Colonic mucosa (tissue), 4 donors: ENCODE data around the gene PLXDC2. TPM values are rescaled to one million over a fixed set of nuclear protein-coding genes. Genes with fewer than 3 reads are reported as not detected.

Experiments used
- DNase-seq: peaks from one replicate; pipeline ENCODE4 v3.0.0-alpha.2; 2020
- H3K27ac ChIP-seq: fragments of 200-600 bp; one replicate; pipeline ENCODE4 v1.8.0; 2021
- H3K27me3 ChIP-seq: fragments of 200-600 bp; one replicate; pipeline ENCODE4 v1.8.0; 2021
- H3K36me3 ChIP-seq: fragments of 200-600 bp; one replicate; pipeline ENCODE4 v1.8.0; 2021
- H3K4me1 ChIP-seq: fragments of 200-600 bp; one replicate; pipeline ENCODE4 v1.8.0; 2021; ENCODE audit warnings: mild to moderate bottlenecking
- H3K4me3 ChIP-seq: fragments of 200-600 bp; one replicate; pipeline ENCODE4 v1.8.0; 2021
- H3K9ac ChIP-seq, 2 donors: one replicate each; pipeline ENCODE4 v1.7.0; 2013; ENCODE audit warnings: control low read depth in 2 of 2, low read depth in 2 of 2, low read length in 2 of 2
- H3K9me3 ChIP-seq: fragments of 200-600 bp; one replicate; pipeline ENCODE4 v1.8.0; 2021
- CTCF ChIP-seq: fragments of 200-600 bp; IDR thresholded peaks from one replicate; pipeline ENCODE4 v1.8.0; 2022; ENCODE audit warnings: antibody characterized with exemption, mild to moderate bottlenecking
- intact Hi-C: fragments of 100-400 bp; cut with DNase I; formaldehyde crosslinking; loops from one replicate; pipeline ENCODE4 v1.14.1; 2022
- total RNA-seq, 2 donors: library from RNA; stranded (reverse); fragmentation: NEBNext Ultra II Directional in 1 of 2; extraction: Animal tissue kit (Norgen Biotek cat#: 25700) in 1 of 2; gene quantifications; one replicate each; pipeline ENCODE4 v1.2.1, GENCODE V29; 2021
- donor health status: healthy.
- donor health status: DM: no; HTN: no; CAD: no.
- donor health status: DM: no; HTN: no; CAD: no.

Gene PLXDC2
- total RNA-seq, 2 donors from 2014 or later, result 12.5 to 22.4 TPM

DNA sequence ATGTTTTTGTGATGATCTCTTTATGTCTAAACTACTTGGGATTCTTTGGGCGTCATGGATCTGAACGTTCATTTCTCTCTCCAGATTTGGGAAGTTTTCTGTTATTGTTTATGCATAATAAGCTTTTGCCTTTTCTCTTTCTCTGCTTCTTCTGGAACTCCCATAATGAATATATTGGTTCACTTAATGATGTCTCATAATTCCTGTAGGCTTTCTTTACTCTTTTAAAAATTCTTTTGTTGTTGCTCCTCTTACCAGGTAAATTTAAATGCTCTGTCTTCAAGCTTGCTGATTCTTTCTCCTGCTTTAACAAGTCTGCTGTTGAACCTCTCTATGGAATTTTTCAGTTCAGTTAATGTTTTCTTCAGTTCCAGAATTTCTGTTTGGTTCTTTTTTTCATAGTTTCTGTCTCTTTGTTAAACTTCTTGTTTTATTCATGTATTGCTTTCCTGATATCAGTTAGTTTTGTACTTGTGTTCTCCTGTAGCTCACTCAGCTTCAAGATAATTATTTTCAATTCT is 317.5 kb downstream of the PLXDC2 start:
- TF ChIP-seq CTCF, result no peak

DNA sequence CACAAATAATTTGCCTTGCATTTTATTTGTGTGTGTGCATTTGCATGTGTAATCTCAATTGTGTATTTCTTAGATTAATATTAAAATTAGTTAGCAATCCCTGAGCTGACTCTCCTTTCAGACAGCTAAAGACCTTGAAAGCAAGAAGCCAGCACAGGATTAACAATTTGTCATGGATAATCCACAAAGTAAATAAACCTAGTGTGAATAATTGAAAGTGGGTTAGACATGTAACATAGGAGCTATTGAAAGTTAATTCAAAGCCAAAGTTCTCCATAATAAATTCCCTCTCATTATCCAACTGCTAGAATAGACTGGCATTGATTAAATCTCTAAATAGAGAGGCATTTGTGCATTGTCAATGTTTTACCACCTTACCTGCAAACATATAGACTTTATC is 326.1 kb downstream of the PLXDC2 start:
- Histone ChIP-seq H3K27me3 (no peaks in the 10 kb centered on the region), H3K36me3 (no peaks in the 10 kb centered on the region), H3K27ac (no peak overlapping the region), H3K4me3 (no peak overlapping the region), H3K9ac (no peak overlapping the region), H3K9me3 (no peaks in the 10 kb centered on the region), H3K4me1 (no peaks in the 10 kb centered on the region)
- no peak for TF ChIP-seq CTCF
- intact Hi-C loops, result no loop called here
- no peak for DNase-seq

More for the DNA sequence above, 317.5 kb downstream of the PLXDC2 start:
- no peak overlapping the region for H3K4me3 ChIP-seq
- no peak for DNase-seq
- no peak overlapping the region for H3K27ac ChIP-seq
- H3K9ac ChIP-seq, result no peak overlapping the region
- H3K36me3 ChIP-seq, result no peaks in the 10 kb centered on the region
- H3K9me3 ChIP-seq, result no peaks in the 10 kb centered on the region
- no peaks in the 10 kb centered on the region for H3K4me1 ChIP-seq
- no peaks in the 10 kb centered on the region for H3K27me3 ChIP-seq
- intact Hi-C loops, result no loop called here

- Histone ChIP-seq H3K9ac (no peak overlapping the region), H3K27me3 (no peaks in the 10 kb centered on the region), H3K4me1 (no peaks in the 10 kb centered on the region), H3K4me3 (no peak overlapping the region), H3K27ac (no peak overlapping the region), H3K9me3 (no peaks in the 10 kb centered on the region), H3K36me3 (no peaks in the 10 kb centered on the region)
- no peak for TF ChIP-seq CTCF
- no peak for DNase-seq
- intact Hi-C loops, result no loop called here
Observed at GRCh38 chr10:20144268-20144667, 328.0 kb downstream of the PLXDC2 start.

- no peak overlapping the region for H3K27ac ChIP-seq
- H3K27me3 ChIP-seq, result no peaks in the 10 kb centered on the region
- no peak for DNase-seq
- H3K4me3 ChIP-seq, result no peak overlapping the region
- H3K4me1 ChIP-seq, result no peaks in the 10 kb centered on the region
- H3K36me3 ChIP-seq, result no peaks in the 10 kb centered on the region
- no peak for TF ChIP-seq CTCF
- H3K9me3 ChIP-seq, result no peaks in the 10 kb centered on the region
- intact Hi-C loops, result no loop called here
- H3K9ac ChIP-seq, result no peak overlapping the region
Observed at GRCh38 chr10:20146004-20146403, 329.8 kb downstream of the PLXDC2 start.

DNA sequence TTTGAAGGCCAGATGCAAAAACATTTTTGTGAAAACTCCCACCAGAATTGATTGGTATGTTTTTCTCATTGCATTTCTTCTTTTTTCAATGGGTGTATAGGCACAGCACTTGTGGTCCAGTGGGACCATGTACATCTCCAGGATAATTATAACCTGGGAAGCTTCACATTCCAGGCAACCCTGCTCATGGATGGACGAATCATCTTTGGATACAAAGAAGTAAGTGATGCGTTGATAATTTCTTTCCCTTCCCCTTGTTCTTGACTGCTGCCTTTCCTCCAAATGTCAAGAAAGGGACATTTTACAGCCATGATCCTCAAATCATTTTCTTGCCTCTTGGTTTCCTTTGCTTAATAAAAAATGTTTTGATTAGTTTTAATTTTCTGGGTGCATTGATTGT is 331.5 kb downstream of the PLXDC2 start:
- no peak overlapping the region for H3K9ac ChIP-seq

More for the DNA sequence above, 331.5 kb downstream of the PLXDC2 start:
- intact Hi-C loops, result no loop called here
- Histone ChIP-seq H3K27me3 (no peaks in the 10 kb centered on the region), H3K27ac (no peak overlapping the region), H3K9me3 (no peaks in the 10 kb centered on the region), H3K4me1 (no peaks in the 10 kb centered on the region), H3K4me3 (no peak overlapping the region), H3K36me3 (no peaks in the 10 kb centered on the region)
- no peak for DNase-seq
- no peak for TF ChIP-seq CTCF
